Measurements from ENCODE around the gene PFKFB3.
"Not testable (repeated sequence)": the region's sequence is repeated elsewhere in the genome, so short reads cannot be mapped to it uniquely, and the experiment has no call there.

The PFKFB3 gene

DNA sequence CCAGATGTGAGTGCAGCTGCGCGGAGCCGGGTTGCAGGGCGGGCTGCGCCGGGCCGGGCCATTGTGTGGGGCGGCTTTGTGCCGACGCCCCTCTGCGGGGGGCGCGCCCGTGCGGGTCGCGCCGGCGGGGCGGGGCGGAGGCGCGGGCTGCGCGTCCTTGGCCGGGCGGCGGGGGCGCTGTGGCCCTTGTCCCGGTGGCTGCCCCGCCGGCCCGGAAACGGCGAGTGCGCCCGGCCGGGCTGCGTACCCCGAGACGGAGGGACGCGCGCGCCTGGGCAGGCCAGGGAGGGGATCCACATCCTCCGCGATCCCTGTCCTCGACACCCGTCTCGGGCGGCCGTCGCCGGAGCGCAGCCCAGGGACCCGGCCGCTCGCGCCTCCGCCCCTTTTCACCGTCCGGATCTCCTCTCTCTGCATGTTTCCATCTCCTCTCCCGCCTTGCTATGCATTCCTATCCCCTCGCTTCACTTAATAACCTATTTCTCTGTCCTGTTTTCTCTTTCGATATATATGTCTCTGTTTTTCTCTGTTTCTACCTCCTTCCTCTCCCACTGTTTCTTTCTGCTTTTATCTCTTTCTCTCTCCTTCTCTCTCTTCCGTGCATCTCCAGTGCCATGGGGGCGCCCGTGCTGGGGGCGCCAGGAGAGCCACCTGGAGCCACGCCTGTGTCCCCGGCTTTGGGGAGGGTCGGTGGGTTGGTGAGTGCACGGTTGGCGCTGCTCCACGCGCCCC is 765 bp downstream of the PFKFB3 start:
- peak; percentile 80 for DNase-seq

DNA sequence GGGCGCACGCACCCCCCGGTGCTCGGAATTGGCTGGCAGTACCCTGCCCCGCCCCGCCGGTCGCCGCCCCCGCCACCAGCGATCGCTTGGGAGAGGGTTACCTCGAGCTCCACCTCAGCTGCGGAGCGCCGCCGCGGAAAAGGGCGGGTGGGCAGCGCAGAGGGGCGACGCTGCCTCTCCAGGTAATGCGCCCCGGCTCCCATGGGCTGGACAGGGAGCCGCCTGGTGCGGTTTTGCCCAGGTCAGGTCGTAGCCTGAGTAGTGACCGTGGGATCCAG is 1.3 kb downstream of the PFKFB3 start:
- DNase-seq, result peak; percentile 56

DNA sequence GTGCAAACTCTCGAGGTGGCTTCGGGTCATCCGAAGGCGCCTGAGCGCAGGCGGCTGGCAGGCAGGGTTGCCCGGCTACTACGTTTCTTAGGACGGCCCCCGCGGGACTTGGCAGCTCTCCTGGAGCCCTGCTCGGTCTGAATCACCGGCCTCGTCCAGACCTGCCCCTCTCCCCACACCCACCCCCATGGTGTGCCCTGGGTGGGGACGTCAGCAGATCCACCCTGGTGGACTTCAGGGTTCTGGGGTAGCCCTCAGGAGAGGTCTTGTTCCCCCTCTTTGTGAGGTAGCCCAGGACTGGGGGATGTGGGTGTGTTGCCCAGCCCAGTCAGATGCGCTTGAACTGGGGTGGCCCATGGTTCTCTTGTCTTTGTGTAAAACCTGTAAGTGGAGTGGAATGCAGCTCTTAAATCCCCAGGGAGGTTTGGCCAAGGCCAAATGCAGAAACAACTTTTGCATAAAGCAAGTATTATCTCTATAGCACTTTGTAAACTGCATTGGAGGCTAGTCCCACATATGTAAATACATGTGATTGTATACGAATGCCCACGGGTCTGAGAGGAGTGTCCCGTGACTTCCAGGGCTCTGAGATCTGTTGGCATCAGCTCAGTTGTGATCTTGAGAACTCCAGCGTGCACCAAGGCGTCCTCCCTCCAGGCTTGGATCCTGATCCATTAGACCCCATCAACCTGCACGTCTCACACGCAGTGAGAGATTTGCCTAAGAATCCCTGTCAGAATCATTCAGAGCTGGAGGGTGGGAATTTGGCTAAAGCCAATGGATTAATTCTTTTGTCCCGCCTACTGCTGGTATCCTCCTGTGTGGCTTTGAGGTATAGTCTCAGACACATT is 1.8 kb downstream of the PFKFB3 start:
- DNase-seq, result peak; percentile 51

- not testable (repeated sequence) for DNase-seq
These were observed 3.8 kb downstream of the PFKFB3 start for GRCh38 chr10:6206486-6206885.

DNA sequence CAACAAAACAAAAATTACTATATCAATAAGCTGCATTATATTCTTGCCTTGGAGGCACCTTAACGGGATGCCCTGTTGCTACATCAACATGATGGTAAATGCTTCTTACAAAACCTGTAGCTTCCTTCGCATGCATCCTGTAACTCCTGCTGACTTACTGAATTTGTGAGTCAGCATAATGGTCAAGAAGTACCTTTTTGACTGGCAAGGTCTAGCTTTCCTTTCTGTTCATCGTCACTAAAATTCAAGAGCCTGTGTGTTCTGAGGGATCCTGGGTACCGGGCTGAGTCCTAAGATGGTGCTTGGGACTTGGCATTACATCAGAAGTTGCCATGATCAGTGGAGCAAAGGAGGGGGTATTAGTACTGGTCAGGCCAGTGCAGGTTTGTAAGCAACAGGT is 4.9 kb downstream of the PFKFB3 start:
- DNase-seq, result no peak

DNA sequence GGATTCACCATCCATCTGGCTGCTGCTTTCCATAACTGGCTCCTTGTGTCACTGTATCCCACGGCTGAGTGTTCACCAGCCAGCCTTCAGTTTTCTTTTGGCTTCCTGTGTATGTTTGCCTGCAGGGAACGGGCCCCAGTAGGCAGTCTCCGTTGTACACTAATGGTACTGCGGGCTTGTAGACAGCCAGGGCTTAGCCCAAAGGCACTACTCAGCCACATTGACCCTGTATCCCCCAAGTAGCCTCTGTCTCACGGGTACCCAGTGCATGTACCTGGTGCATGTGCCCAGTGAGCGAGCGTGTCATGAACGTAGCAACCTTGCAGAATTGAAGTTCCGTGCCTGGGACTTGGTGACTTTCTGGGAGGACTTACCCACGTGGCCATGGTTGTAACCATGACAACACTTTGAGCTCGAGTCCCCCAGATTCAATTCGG is 6.1 kb downstream of the PFKFB3 start:
- no peak for DNase-seq

DNA sequence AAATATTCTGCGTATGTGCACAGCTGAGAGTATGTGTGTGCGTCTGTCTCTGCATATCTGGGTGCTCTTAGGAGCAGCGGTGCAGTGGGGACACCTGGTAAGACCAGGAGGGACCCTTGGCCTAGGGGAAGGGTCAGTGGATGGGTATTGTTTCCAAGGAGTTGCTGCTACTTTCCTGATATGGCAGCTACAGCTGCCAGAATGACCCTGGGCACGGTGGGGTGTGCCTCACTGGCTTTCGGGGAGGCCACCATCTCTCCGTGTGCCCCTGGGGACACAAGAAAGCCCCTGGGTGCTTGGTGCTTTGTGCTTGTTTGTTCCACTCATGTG is 8.6 kb downstream of the PFKFB3 start:
- DNase-seq, result no peak

DNA sequence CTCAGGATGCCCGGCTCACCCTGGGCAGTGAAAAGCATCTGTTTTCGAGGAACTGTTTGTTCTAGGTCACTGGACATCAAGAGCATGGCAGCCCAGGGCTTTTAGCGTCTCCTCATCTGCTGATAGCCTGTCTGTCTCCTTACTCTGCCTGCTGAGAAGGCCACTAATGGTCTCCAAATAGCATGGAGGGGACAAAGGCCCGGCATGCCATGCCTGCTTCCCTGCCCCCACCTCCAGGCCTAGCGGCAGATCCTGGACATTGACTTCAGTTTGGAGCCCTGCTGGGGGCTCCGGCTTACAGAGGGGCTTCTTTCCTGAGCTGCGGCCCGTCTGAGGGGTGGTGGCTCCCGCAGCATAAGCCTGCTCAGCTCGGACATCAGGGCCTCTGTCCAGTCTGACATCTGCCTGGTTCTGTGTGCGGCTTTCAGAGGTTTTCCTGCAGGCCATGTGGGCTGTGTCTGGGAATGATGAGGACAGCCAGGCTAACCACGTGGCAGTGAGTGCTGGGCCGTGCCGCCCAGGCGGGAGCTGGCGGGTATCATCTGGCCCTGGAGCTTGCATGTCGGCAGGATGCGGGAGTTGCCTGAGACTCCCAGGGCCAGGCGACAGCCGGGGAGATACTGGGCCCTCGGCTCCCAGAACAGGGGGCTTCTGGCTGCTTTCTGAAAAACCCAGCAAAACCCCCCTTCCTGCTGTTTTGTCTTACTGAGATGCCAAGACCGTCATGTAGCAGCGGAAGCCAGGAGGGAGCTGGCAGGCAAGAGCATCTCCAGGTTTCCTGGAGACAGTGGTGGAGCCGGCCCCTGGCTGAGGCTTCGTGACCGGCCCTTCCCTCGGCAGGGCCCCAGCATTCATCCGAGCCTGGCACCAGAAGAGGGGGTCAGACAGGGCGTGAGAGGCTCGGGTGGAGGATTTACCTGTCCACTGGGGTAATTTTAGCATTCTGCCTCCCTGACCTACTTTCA is 9.2 kb downstream of the PFKFB3 start:
- peak; percentile 68 for DNase-seq

GRCh38 chr10:6212806-6213205 is 10.1 kb downstream of the PFKFB3 start:
- DNase-seq, result no peak

- DNase-seq, result no peak
These were observed 10.6 kb downstream of the PFKFB3 start for GRCh38 chr10:6213257-6213905.

DNA sequence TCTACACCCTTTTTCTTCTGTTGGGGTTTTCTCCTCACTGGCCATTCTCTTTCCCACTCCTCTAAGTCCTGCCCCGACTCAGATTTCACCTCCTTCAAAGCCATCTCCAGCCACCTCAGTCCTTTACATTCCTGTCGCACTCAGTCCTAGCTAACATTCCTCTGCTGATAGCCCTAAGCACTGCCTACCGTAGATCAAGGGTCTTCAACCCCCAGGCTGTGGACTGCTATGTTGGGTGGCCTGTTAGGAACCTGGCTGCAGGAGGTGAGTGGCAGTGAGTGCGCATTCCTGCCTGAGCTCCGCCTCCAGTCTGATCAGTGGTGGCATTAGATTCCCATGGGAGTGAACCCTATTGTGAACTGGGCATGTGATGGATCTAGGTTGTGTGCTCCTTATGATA is 11.2 kb downstream of the PFKFB3 start:
- no peak for DNase-seq

GRCh38 chr10:6214612-6215011 is 11.9 kb downstream of the PFKFB3 start:
- DNase-seq, result no peak

- DNase-seq, result no peak
These were observed 12.5 kb downstream of the PFKFB3 start for GRCh38 chr10:6215241-6215640.

DNA sequence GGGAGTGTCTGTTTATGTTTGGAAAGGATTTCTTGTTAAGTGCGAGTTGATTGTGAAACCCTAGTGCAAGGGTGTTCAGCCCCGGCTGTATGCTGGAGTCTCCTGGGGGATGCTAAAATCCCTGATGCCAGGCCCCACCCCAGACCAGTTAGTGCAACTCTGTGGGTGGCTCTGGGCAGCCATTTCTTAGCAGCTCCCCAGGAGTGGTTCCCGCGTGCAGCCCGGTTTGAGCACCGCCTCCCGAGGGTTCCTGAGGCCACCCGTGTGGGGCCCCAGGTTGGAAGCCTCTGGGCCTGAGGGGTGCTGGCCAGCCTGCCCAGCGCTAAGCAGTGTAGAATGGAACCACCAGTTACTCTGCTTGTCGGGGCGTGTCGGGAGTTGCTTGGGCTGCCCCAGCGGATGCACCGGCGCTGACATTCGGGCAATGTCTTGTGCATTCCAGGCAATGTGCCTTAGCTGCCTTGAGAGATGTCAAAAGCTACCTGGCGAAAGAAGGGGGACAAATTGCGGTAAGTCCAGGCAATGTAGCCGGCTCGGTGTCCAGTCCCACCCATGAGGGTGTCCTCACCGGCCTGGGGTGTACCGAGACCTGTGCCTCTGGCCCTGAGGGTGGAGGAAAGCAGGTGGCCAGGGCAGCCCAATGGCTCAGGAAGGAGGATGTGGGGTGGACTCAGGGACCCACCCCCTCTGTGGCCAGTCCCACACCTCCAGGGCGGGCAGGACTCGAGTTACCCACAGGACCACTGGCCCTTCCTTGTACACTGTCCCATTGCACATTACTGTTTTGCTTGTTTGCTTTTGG is 13.2 kb downstream of the PFKFB3 start:
- DNase-seq, result no peak

- DNase-seq, result no peak
These were observed 14.2 kb downstream of the PFKFB3 start for GRCh38 chr10:6216916-6217315.

DNA sequence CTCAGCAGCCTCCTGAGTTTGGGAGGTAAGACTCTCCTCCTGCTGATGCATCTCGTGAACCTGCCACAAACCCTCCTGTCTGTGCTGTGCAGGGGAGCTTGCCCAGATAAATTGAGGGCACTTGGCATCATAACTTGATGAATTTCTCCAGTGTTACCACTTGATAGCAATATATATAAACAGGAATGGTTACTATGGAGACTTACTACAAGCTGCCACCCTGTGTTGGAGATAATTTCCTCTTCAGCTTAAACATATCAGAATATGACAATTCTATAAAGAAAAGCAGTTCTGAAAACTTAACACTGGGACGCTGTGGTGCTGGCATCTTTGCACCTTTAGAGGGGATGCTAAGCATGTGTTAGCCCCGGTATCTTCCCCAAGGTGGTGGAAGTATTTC is 14.9 kb downstream of the PFKFB3 start:
- DNase-seq, result no peak

GRCh38 chr10:6218692-6219493 is 16.2 kb downstream of the PFKFB3 start:
- DNase-seq, result no peak

DNA sequence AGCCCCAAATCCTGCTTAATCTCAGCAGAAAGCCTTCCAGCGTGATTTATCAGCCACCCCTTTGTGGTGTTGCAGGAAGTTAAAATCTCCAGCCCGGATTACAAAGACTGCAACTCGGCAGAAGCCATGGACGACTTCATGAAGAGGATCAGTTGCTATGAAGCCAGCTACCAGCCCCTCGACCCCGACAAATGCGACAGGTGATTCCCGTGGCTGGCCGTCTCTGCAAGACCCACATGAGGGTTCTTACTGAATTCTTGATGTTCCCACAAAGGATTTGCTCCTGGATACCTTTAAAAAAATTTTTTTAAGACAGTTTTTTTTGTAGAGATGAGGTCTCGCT is 16.7 kb downstream of the PFKFB3 start:
- DNase-seq, result no peak

DNA sequence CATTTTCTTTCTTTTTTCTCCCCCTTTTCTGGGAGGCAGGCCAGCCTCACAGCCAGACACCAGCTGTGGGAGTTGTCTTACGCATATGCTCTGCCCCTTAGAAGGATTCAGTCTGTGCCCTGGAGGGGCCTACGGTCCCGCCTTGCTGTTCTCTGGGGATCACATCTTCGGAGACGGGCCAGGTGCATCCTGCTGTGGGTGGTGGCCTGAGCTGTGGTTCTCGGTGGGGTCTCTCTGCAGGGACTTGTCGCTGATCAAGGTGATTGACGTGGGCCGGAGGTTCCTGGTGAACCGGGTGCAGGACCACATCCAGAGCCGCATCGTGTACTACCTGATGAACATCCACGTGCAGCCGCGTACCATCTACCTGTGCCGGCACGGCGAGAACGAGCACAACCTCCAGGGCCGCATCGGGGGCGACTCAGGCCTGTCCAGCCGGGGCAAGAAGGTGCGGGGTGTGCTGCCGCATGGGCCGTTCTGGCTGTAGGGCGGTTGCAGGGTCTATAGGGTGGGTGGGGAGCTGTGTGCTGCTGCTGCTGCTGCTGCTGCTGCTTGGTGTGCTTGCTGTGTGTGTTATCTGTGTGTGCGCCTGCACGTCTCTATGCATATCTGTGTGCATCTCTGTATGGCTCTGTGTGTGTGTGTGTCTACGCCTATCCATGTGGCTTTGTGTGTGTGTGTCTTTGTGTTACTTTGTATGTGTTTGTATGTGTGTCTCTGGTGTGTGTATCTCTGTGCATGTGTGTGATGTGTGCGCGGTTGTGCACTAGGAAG is 17.9 kb downstream of the PFKFB3 start:
- no peak for DNase-seq

- no peak for DNase-seq
These were observed 18.6 kb downstream of the PFKFB3 start for GRCh38 chr10:6221192-6221940.
